ENCODE results near the gene BCAT1.

- TF ChIP-seq SP1 (CRISPR knock-in tag; IDR thresholded peaks at IDR 0.05) (no peak), POLR2A (conservative IDR thresholded peaks at IDR 0.05) (no peak)
Observed at GRCh38 chr12:24993793-24994192, 44.9 kb upstream of the BCAT1 start.
